Retina (tissue), 1 donor: ENCODE data around the gene STIM1.
"Not testable (repeated sequence)": the region's sequence is repeated elsewhere in the genome, so short reads cannot be mapped to it uniquely, and the experiment has no call there.

Experiments used
- DNase-seq: peaks from one replicate; pipeline ENCODE4 v3.0.0-alpha.2; 2016

STIM1 gene

DNA sequence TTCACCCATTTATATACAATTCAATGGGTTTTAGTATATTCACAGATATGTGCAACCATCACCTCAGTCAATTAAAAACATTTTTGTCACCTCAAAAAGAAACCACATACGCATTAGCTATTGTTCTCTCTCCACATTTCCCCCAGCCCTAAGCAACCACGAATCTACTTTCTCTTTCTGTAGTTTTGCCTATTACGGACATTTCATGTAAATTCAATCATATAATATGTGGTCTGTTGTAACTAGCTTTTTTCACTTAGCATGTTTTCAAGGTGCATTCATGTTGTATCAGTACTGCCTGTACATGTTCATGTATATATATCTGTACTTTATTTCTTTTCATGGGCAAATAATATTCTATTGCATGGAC lies 134.4 kb downstream of the STIM1 start:
- no peak for DNase-seq

DNA sequence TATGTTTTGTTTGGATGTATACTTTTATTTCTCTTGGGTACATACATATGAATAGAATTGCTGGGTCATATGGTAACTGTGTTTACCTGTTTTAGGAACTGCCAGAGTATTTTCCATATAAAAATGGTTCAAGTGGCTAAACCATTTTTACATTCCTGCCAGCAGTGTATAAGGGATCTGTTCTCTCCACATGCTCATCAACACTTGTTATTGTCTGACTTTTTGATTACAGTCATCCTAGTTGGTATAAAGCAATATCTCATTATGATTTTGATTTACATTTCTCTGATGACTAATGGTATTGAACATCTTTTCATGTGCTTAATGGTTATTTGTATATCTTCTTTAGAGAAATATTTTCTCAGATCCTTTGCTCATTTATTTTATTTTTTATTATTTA lies 134.9 kb downstream of the STIM1 start:
- no peak for DNase-seq

DNA sequence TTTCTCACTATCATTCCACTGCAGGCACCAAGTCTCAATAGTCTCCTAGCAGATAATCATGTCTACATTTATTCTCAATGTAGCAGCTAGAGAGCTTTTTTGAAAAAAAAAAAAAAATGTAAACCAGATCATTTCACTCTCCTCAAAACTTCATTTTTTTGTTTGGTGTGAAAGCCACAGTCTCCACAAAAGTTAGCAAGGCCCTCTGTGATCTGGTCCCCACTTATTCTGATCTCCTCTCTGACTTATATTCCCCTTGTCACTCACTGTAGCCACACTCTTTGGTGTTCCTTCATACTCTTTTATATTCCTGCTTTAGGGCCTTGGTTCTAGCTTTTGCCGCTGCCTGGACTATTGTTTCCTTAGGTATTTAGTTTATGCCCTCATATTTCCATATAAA lies 137.5 kb downstream of the STIM1 start:
- DNase-seq: no peak

DNA sequence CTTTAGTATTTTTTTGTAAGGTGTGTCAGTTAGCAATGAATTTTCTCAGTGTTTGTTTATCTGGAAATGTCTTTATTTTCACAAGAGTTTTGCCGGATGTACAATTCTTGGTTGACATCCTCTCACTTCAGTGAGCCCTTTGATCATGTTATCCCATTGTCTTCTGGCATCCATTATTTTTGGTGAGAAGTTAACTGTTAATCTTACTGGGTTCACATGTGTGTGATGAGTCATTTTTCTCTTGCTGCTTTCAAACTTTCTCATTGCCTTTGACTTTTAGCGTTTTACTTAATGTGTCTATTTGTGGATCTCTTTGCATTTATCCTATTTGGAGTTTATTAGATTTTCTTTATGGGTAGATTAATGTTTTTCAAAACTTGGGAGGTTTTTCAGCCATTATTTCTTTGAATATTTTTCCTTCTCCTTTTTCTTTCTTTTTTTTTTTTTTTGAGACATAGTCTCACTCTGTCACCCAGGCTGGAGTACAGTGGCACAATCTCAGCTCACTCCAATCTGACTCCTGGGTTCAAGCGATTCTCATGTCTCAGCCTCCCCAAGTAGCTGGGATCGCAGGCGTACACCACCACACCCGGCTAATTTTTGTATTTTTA lies 138.7 kb downstream of the STIM1 start:
- no peak for DNase-seq

DNA sequence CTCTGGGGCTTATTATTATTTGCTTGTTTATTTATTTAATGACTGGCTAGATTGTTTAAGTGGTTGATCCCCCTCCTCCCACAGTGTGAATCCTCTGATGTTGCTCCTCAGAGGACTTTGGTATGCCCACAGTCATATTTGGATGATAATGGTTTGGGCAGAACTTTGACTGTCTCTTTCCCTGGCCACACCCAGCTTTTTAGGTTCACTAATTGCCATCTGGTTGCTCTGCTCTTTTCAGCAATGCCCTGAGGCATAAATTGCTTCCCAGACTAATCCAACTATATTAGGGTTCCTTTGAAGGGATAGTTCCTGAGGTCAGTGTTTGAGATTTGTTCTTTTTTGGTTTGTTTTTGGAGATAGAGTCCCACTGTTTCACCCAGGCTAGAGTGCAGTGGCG lies 139.8 kb downstream of the STIM1 start:
- no peak for DNase-seq

DNA sequence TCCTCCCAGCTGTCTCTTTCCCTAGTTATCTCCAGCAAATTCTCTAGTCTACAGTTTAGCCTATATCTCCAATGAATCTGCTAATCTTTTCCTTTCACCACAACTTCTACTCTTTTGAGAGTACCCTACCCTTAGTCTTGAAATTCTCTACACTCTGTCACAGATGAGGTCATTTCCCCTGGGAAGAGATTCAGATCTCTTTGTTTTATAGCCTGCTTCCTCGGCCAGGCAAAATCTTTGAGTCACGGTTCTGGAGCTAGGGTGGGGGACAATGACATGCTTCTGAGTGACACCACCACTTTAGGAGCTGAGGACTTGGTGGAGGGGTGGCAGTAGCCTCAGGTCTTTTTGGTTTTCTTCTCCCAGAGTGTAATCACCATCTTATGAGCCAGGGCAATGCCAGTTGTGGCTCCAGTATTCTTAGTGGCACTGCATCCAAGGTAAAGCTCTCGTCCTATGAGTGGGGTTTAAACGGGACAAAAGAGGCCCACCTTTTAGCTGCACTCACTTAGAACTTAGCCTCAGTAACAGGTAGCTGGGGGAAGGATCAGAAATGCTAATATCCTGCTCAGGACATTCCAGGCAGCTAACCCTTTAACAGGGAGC lies 140.6 kb downstream of the STIM1 start:
- DNase-seq: no peak

DNA sequence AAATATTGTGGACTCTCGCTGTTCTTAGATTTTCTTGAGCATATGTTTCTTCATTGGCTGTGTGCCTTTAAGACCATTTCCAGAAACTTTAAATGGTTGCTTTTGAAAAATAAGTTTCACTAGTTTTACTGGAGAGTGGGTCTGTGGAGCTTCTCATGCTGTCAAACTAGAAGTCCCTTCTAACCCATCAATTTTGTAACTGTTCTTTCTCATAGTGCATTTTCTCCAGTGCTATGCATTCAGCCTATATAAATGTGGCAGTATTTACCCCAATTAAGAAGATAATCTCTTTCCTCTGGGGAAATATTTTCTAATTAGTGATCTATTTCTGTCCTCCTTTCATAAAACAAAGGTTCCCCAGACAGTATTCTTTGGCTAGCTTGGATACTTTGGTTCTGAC lies 141.2 kb downstream of the STIM1 start:
- DNase-seq: no peak

DNA sequence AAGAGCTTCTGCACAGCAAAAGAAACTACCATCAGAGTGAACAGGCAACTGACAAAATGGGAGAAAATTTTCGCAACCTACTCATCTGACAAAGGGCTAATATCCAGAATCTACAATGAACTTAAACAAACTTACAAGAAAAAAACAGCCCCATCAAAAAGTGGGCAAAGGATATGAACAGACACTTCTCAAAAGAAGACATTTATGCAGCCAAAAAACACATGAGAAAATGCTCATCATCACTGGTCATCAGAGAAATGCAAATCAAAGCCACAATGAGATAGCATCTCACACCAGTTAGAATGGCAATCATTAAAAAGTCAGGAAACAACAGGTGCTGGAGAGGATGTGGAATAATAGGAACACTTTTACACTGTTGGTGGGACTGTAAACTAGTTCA lies 149.3 kb downstream of the STIM1 start:
- DNase-seq: not testable (repeated sequence)

DNA sequence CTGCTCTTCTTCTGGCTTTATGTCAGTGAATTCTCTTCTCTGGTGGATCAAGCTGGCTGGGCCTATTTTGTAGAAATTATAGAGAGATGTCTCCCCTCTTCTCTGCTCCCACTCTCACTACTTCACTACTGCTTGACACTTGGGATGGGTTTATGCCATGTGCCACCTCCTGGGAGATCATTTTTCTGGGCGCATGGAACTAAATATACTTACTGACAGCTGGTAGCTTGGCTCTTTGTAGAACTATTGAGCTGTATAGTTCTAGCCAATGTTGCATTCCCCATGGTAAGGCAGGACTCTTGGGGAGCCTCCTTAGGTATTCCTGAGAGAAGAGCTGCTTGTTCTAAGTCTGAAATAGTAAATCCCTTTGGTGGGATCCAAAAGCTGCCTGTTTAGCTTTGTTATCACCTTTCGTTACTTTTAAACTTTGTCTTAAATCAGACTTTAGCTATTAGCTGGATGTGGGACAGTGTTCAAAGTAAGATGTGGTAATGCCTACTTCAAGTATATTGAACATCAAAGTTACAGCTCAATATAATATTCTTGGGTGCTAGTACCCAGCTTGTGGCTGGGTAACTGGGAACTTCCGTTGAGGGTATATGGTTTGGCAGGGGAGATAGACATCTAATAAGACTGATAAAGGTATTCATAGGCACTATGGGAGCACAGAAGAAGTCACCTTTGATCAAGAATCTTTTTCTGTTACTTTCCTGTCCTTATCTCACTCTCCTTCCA lies 151.6 kb downstream of the STIM1 start:
- no peak for DNase-seq

DNA sequence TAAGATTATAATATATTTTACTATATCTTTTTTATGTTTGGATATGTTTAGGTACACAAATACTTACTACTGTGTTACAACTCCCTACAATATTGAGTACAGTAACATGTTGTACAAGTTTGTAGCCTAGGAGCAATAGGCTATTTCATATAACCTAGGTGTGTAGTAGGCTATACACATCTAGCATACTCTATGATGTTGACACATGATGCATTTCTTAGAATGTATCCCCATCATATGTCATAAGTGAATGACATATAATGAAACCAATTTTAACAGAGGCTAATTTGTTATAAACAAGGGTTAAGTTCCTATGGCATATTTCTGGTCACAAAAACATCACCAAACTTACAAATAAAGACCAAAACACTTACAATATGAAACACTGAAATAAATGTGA lies 152.7 kb downstream of the STIM1 start:
- DNase-seq: no peak

DNA sequence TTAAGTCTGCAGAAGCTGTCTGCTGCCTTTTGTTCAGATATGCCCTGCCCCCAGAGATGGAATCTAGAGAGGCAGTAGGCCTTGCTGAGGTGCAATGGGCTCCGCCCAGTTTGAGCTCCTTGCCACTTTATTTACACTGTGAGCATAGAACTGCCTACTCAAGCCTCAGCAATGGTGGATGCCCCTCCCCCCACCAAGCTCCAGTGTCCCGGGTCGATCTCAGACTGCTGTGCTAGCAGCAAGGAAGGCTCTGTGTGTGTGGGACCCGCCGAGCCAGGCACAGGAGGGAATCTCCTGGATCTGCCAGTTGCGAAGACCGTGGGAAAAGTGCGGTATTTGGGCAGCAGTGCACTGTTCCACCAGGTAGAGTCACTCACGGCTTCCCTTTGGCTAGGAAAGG lies 161.1 kb downstream of the STIM1 start:
- DNase-seq: not testable (repeated sequence)

DNA sequence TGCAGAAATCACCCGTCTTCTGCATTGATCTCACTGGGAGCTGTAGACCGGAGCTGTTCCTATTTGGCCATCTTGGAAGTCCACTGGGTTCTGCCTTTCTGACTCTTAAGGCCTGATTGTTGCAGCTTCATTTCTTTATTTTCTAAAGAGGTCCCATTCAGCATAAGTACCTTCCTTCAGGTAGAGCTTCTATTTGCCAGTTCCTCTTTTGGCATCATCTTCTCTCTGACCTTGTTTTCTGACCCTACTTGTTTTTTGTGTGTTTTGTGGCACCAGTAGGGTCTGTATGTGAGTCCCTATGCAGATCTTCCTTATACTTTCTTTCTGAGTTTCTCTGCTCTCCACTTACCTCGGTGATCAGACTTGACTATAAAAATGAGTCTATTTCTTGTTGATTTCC lies 161.7 kb downstream of the STIM1 start:
- no peak for DNase-seq

DNA sequence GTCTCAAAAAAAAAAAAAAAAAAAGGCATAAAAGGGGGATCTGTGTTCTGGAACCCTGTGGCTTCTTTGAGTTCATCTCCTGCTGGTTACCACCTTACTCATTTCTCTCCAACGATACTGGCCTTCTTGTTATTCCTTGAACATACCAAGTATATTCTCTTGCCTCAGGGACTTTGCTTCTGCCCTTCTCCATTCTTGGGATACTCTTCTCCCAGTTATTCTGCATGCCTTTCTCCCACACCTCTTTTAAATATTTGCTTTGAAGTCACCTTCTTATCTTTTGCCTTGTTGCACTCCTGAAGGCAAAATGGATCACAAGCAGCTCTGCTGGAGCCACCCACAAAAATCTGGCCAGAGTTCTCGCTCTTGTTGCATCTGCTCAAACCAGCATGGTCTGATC lies 163.2 kb downstream of the STIM1 start:
- DNase-seq: no peak

DNA sequence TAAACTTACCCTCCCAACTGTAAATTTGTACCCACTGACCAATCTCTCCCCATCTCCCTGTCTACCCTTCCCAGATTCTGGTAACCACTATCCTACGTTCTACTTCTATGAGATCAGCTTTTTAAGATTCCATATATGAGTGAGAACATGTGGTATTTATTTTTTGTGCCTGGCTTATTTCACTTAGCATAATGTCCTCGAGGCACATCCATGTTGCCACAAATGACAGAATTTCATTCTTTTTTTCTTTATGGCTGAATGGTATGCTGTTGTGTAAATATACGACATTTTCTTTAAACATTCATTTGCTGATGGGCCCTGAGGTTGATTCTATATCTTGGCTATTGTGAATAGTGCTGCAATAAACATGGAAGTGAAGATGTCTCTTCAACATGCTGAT lies 164.4 kb downstream of the STIM1 start:
- DNase-seq: no peak

DNA sequence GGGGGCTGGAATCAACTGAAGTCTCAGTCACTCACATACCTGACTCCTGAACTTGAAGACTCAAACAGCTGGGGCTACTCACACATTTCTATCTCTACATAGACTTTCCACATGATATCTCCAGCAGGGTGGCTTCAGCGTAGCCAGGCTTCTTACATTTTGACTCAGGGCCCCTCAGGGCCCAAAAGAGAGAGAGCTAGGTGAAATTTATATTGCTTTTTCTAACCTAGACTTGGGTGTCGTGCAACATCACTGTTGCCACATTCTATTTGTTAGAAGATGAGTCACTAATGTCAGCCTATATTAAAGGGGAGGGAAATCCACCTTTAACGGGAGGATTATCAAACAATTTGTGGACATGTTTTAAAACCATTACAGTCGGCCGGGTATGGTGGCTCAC lies 167.2 kb downstream of the STIM1 start:
- DNase-seq: no peak

DNA sequence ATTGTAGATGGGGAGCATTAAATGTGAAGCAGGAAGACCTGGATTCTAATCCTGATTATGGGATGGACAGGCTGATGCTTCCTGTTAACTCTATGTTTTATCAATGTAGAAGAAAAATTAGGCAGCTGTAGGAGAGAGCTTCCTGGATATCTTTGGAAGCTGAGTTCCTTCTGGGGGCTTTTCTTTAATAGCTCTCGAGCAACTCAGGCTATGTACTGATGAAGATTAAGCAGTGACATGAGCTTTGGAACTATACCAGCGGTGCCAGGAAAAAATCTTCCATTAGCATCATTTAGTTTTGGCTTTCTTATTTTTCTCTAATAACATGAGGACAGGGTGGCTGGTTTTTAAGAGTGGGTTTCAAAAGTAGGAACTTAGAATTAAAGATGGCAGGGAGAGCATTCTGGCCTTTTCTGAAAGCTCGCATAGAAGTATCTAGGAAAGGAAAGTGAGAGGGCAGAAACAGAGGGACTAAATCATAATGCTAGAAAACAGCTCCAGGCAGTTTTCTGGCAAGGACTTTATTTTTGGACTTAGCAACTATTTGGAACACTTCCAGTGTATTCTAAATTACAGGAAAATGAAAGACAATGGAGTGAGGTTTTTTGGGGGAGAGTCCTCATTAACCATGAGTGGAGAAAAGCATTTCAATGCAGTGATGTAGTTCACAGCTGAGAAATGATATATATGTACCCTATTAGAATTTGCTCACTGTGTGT lies 169.9 kb downstream of the STIM1 start:
- DNase-seq: no peak

DNA sequence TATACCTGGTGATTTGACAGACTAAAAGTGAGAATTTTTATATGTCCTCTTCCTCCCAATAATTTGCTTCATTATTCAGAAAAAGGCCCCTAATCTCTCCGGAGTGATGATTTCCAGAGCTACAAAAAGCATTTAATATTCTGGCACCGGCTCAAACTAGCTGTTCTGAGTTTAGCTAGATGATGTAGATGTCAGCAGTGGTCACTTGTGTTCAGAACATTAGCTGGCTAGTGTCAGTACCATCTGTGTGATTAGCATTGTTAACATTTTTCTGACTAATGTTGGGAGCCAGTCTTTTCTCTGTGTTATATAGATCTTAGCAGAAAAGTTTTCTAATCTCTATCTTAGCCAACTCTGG lies 170.5 kb downstream of the STIM1 start:
- DNase-seq: no peak

DNA sequence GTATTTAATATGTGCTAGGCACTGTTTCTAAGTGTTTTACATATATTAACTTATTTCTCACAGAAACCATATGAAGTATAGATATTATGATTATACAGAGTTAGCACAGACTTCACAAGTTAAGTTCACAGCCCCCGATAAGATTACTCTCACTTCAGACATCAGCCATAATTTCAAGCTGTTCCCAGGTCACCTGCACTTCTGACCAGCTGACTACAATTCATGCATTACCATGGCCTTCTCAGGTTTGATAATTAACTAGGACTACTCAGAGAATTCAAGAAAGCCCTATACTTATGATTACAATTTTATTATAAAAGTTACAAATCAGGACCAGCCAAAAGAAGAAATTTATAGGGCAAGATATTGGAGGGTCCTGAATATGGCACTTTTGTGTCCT lies 170.9 kb downstream of the STIM1 start:
- DNase-seq: no peak

DNA sequence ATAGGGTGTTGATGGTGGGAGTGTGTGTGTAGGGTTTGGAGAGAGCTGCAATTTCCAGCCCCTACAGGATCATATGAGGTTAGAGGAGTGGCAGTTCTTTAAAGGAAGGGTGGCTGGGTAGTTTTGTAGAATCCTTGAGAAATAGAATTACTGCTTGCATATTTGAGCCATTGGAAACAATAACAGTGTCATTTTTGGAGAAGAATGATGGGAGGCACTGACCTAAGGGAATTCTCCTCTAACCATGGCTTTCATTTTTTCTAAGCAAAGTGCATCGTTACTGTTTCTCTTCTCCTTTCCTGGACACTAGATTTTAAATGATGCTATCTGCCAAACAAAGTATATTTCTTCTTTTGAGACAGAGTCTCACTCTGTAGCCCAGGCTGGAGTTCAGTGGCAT lies 172.3 kb downstream of the STIM1 start:
- no peak for DNase-seq

DNA sequence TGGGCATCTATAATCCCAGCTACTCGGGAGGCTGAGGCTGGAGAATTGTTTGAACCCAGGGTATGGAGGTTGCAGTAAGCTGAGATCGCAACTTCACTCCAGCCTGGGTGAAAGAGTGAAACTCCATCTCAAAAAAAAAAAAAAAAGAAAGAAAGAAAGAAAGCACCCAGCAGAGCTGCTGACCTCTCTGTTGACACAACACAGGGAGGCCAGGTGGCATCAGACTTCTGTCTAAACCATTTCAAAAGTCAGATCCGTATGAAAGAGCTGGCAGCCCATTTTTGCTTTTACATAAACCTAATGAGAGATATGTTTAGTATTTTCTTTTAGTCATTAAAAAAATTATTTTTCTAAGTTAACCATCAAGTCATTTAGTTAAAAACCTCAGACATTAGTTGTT lies 174.7 kb downstream of the STIM1 start:
- no peak for DNase-seq

DNA sequence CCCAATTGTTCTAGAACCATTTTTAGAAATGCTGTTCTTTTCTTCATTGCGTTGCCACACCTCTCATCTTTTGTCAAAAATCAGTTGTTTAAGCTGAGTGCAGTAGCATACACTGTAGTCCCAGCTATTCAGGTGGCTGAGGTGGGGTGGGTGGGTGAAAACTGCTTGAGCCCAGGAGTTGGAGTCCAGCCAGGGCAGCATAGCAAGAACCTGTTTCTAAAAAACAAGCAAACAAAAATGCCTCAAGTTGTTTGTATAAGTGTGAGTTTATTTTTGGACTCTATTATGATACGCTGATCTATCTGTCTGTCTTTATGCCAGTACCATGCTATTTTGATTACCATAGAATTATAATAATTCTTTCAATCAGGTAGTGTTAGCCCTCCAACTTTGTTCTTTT lies 176.6 kb downstream of the STIM1 start:
- no peak for DNase-seq

DNA sequence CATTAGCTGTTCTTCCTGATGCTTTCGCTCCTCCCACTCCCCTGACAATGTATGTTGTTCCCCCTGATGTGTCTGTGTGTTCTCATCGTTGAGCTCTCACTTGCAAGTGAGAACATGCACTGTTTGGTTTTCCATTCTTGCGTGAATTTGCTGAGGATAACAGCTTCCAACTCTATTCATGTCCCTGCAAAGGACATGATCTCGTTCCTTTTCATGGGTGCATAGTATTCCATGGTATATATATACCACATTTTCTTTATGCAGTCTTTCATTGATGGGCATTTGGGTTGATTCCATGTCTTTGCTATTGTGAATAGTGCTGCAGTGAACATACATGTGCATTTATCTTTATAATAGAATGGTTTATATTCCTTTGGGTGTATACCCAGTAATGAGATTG lies 180.5 kb downstream of the STIM1 start:
- DNase-seq: no peak

DNA sequence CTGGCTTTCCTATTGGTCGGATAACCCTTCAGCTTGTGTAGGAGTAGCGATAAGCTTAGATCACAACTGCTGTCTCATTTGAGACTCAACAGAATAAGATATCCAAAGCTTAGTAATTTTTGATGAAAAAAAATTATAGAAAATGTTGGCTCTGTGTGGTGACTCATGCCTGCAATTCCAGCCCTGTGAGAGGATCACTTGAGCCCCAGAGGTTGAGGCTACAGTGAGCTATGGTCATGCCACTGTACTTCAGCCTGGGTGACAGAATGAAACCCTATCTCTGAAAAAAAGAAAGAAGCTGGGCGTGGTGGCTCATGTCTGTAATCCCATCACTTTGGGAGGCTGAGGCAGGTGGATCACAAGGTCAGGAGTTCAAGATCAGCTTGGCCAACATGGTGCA lies 183.5 kb downstream of the STIM1 start:
- no peak for DNase-seq

DNA sequence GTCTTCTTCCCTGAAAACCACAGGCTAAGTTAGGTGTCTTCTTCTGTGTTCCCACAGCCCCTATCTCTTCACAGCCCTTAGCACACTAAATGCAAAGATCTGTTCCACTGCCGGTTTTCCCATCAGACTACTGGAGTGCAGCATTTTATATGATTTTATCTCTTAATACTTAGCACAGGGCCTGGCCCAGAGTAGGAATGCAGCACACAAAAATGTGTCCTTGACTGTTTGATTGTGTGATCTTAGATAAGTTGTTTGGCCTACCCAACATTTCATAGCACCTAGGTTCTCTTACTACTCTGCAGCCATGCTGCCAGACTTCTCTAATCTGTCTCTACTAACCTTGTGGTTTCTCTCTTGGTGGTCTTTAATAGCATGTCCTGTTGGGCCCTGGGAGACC lies 185.0 kb downstream of the STIM1 start:
- DNase-seq: no peak
